Measurements from ENCODE around the gene NAT9.

The NAT9 gene

DNA sequence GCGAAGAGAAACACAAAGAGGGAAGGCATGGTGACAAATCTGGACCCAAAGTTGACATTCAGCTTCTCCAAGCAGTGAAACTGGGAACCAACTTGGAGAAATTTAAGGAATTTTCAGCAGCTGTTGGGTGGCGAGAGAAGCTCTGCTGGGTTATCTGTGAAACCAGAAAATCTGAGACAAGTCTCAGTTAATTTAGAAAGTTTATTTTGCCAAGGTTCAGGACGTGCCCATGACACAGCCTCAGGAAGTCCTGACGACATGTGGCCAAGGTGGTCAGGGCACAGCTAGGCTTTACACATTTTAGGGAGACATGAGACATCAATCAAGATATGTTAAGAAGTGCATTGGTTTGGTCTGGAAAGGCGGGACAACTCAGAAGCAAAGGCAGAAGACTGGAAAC, 52.3 kb downstream of the NAT9 start:
- no peaks in the 10 kb centered on the region for H3K36me3 ChIP-seq (ENCODE audit: insufficient read depth, low read length)
- no peak overlapping the region for H3K9ac ChIP-seq (ENCODE audit: low read depth, low read length)
- H3K27ac ChIP-seq (ENCODE audit: low read depth, low read length), result no peak overlapping the region
- H3K4me3 ChIP-seq (ENCODE audit: low read length), result no peak overlapping the region
- 88% methylated on average over 5 of the region's 5 CpGs for WGBS
- no peaks in the 10 kb centered on the region for H3K27me3 ChIP-seq (ENCODE audit: insufficient read depth, low read length)
- no peaks in the 10 kb centered on the region for H3K9me3 ChIP-seq (ENCODE audit: insufficient read depth, low read depth, low read length)
- H3K4me1 ChIP-seq (ENCODE audit: insufficient read depth, low read length), result no peaks in the 10 kb centered on the region

DNA sequence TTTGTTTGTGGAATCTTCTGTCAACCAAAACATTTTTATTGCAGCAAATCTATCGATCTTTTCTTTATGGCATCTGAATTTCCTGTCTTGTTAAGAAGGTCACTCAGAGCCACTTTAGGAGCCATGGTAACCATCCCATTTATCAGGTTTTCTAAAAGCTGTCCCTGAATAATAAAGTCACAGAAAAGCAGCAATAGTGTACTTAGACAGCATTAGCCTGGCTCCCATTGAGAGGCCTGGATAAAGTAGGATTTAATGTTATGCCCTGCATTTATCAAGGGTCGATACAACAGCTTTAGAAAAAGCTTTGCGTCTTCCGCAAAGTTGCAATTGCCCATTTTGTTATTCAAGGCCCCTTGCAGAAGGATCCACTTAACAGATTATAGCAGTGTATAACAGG, 53.4 kb downstream of the NAT9 start:
- no peaks in the 10 kb centered on the region for H3K4me1 ChIP-seq (ENCODE audit: insufficient read depth, low read length)
- 94% methylated on average over 4 of the region's 4 CpGs for WGBS
- H3K9ac ChIP-seq (ENCODE audit: low read depth, low read length), result no peak overlapping the region
- H3K9me3 ChIP-seq (ENCODE audit: insufficient read depth, low read depth, low read length), result no peaks in the 10 kb centered on the region
- H3K27ac ChIP-seq (ENCODE audit: low read depth, low read length), result no peak overlapping the region
- H3K36me3 ChIP-seq (ENCODE audit: insufficient read depth, low read length), result no peaks in the 10 kb centered on the region
- H3K4me3 ChIP-seq (ENCODE audit: low read length), result no peak overlapping the region
- H3K27me3 ChIP-seq (ENCODE audit: insufficient read depth, low read length), result no peaks in the 10 kb centered on the region
